Neural cell (in vitro differentiated cells): ENCODE data around the gene SERINC2. TPM values are rescaled to one million over a fixed set of nuclear protein-coding genes. Genes with fewer than 3 reads are reported as not detected.

Experiments
- H2AFZ ChIP-seq: fragments of 200-600, 300-800 bp; sonication (generic), shearing (Covaris generic); 2 replicates; pipeline ENCODE4 v1.6.0; 2014; ENCODE audit warnings: low read depth, mild to moderate bottlenecking, antibody characterized with exemption, low read length, moderate library complexity
- H3F3A ChIP-seq: fragments of 200-600 bp; shearing (Covaris generic); 2 replicates; pipeline ENCODE4 v1.6.1; 2016; ENCODE audit warnings: mild to moderate bottlenecking, moderate library complexity, mixed read lengths, antibody characterized with exemption, low read length; ENCODE audit not compliant: insufficient read depth, poor library complexity, severe bottlenecking
- H3K27ac ChIP-seq: fragments of 200-600, 300-800 bp; sonication (generic), shearing (Covaris generic); 2 replicates; pipeline ENCODE4 v1.5.1; 2014; ENCODE audit warnings: mild to moderate bottlenecking, low read length, moderate library complexity
- H3K27me3 ChIP-seq: fragments of 300-800, 200-600 bp; sonication (generic), shearing (Covaris generic); 2 replicates; pipeline ENCODE4 v1.6.0; 2014; ENCODE audit warnings: mild to moderate bottlenecking, low read depth, low read length, moderate library complexity; ENCODE audit not compliant: insufficient read depth
- H3K36me3 ChIP-seq: fragments of 300-800, 200-600 bp; sonication (generic), shearing (Covaris generic); 2 replicates; pipeline ENCODE4 v1.5.1; 2014; ENCODE audit warnings: mild to moderate bottlenecking, antibody characterized with exemption, low read length, moderate library complexity; ENCODE audit not compliant: insufficient read depth
- H3K4me2 ChIP-seq: fragments of 300-800, 200-600 bp; sonication (generic), shearing (Covaris generic); 2 replicates; pipeline ENCODE4 v1.6.0; 2014; ENCODE audit warnings: mild to moderate bottlenecking, low read length
- H3K4me3 ChIP-seq: fragments of 300-800, 200-600 bp; sonication (generic), shearing (Covaris generic); 2 replicates; pipeline ENCODE4 v1.5.1; 2014; ENCODE audit warnings: mild to moderate bottlenecking, low read length, moderate library complexity
- H3K79me2 ChIP-seq: fragments of 200-600 bp; shearing (Covaris generic); replicated peaks from 2 replicates; pipeline ENCODE4 v1.6.0; 2014; ENCODE audit warnings: mild to moderate bottlenecking, low read length, moderate library complexity; ENCODE audit not compliant: insufficient read depth
- H3K9ac ChIP-seq: fragments of 300-800, 200-600 bp; sonication (generic), shearing (Covaris generic); 2 replicates; pipeline ENCODE4 v1.6.1; 2016; ENCODE audit warnings: mild to moderate bottlenecking, low read length, mixed read lengths
- H3K9me2 ChIP-seq: fragments of 200-600 bp; shearing (Covaris generic); 2 replicates; pipeline ENCODE4 v1.6.1; 2016; ENCODE audit warnings: mild to moderate bottlenecking, low read length, mixed read lengths; ENCODE audit not compliant: insufficient read depth
- H3K9me3 ChIP-seq: fragments of 200-600, 300-800 bp; sonication (generic), shearing (Covaris generic); 2 replicates; pipeline ENCODE4 v1.6.1; 2016; ENCODE audit warnings: mild to moderate bottlenecking, mixed run types, low read length, moderate library complexity, mixed read lengths
- H4K20me1 ChIP-seq: fragments of 200-600 bp; shearing (Covaris generic); 2 replicates; pipeline ENCODE4 v1.6.1; 2016; ENCODE audit warnings: mild to moderate bottlenecking, mixed run types; ENCODE audit not compliant: insufficient read depth
- CTCF ChIP-seq: fragments of 450-650 bp; IDR thresholded peaks from 2 replicates; pipeline ENCODE4 v1.5.1; 2014; ENCODE audit warnings: antibody characterized with exemption, mild to moderate bottlenecking, moderate library complexity; ENCODE audit not compliant: poor library complexity, severe bottlenecking
- EP300 ChIP-seq: fragments of 450-650 bp; conservative IDR thresholded peaks from 2 replicates; pipeline ENCODE4 v1.6.1; 2014; ENCODE audit warnings: antibody characterized with exemption, mild to moderate bottlenecking, moderate library complexity; ENCODE audit not compliant: poor library complexity, severe bottlenecking
- EZH2 ChIP-seq: fragments of 200-600, 300-800 bp; shearing (Covaris generic), sonication (generic); IDR thresholded peaks from 2 replicates; pipeline ENCODE4 v1.6.1; 2014; ENCODE audit warnings: antibody characterized with exemption, low read length, borderline replicate concordance, mild to moderate bottlenecking; ENCODE audit not compliant: insufficient read depth, poor library complexity, severe bottlenecking
- MXI1 ChIP-seq: fragments of 450-650 bp; conservative IDR thresholded peaks from 2 replicates; pipeline ENCODE4 v1.6.1; 2014; ENCODE audit warnings: antibody characterized with exemption, mild to moderate bottlenecking; ENCODE audit not compliant: poor library complexity, severe bottlenecking
- POLR2AphosphoS5 ChIP-seq: IDR thresholded peaks from 2 replicates; pipeline ENCODE4 v1.6.1; 2012
- RAD21 ChIP-seq: fragments of 450-650 bp; conservative IDR thresholded peaks from 2 replicates; pipeline ENCODE4 v1.6.1; 2014; ENCODE audit warnings: antibody characterized with exemption, mild to moderate bottlenecking, moderate library complexity
- REST ChIP-seq: IDR thresholded peaks from 2 replicates; pipeline ENCODE4 v1.6.1; 2012; ENCODE audit warnings: borderline replicate concordance
- SMC3 ChIP-seq: fragments of 450-650 bp; conservative IDR thresholded peaks from 2 replicates; pipeline ENCODE4 v1.6.1; 2014; ENCODE audit warnings: antibody characterized with exemption, mild to moderate bottlenecking, moderate library complexity; ENCODE audit not compliant: poor library complexity
- TAF1 ChIP-seq: IDR thresholded peaks from 2 replicates; pipeline ENCODE4 v1.6.1; 2012; ENCODE audit warnings: low read depth
- polyA plus RNA-seq: library from polyadenylated mRNA; depleted of rRNA; stranded (reverse); fragments of >200 nt; gene quantifications from 2 replicates; pipeline ENCODE4 v1.2.3, GENCODE V29; 2014

The SERINC2 gene
- polyA plus RNA-seq, 1 donor from 2014 or later = 8.6 TPM

- peak overlapping the region; percentile 95 for H3K4me3 ChIP-seq
- H3K9me2 ChIP-seq = no peaks in the 10 kb centered on the region
- H3K36me3 ChIP-seq = no peaks in the 10 kb centered on the region
- no peaks in the 10 kb centered on the region for H3K9me3 ChIP-seq
- H3K9ac ChIP-seq = peak overlapping the region; percentile 100
- H3K4me2 ChIP-seq = peak overlapping the region; percentile 51
- H4K20me1 ChIP-seq = no peaks in the 10 kb centered on the region
- peak overlapping the region; percentile 74 for H2AFZ ChIP-seq
- H3K27me3 ChIP-seq = no peaks in the 10 kb centered on the region
- TF ChIP-seq EZH2 (no peak), MXI1 (no peak), EP300 (no peak), RAD21 (no peak), POLR2AphosphoS5 (no peak), CTCF (no peak), REST (no peak), SMC3 (no peak), TAF1 (no peak)
- H3K27ac ChIP-seq = peak overlapping the region; percentile 99
- peaks cover 27% of the 10 kb centered on the region for H3K79me2 ChIP-seq
- H3F3A ChIP-seq = peaks cover 8% of the 10 kb centered on the region
Observed at GRCh38 chr1:31413405-31414001, 490 bp downstream of the SERINC2 start.

GRCh38 chr1:31414980-31415370 is 2.0 kb downstream of the SERINC2 start:
- Histone ChIP-seq H3K4me2 (peak overlapping the region; percentile 99), H4K20me1 (no peaks in the 10 kb centered on the region), H3K36me3 (no peaks in the 10 kb centered on the region), H3K27me3 (no peaks in the 10 kb centered on the region), H3K9me3 (no peaks in the 10 kb centered on the region), H3F3A (peaks cover 8% of the 10 kb centered on the region), H2AFZ (peak overlapping the region; percentile 74), H3K9me2 (no peaks in the 10 kb centered on the region), H3K9ac (peak overlapping the region; percentile 100), H3K79me2 (peaks cover 27% of the 10 kb centered on the region), H3K27ac (peak overlapping the region; percentile 99), H3K4me3 (peak overlapping the region; percentile 95)
- TF ChIP-seq TAF1 (no peak), MXI1 (no peak), RAD21 (no peak), EZH2 (no peak), REST (no peak), CTCF (no peak), POLR2AphosphoS5 (no peak), EP300 (no peak), SMC3 (no peak)
